ENCODE results near the gene ATG4B.

Gene ATG4B

DNA sequence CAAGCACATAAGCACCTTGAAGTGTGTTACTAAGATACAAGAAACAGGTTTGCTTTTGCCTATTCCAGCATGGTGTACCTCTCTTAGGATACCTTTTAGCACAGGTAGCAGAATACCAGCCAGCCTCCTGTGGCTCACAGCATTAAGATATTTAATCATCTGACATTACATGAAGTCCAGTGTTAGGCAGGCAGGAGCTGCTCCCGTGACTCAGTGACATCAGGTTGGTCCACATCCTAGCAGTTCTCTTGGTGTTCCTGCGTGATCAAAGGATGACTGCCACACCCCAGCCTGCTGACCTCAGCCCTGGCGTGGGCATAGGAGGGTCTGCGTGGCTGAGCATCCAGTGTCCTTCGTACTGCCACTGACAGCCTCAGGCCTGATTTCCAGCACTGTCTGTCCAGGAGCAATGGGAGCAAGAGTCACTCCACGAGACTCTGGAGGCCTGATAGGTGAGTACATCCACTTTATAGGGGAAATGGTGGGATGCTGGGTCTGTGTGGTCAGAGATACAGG lies 52.8 kb downstream of the ATG4B start:
- DNase-seq (ENCODE audit: low read depth) = no peak

DNA sequence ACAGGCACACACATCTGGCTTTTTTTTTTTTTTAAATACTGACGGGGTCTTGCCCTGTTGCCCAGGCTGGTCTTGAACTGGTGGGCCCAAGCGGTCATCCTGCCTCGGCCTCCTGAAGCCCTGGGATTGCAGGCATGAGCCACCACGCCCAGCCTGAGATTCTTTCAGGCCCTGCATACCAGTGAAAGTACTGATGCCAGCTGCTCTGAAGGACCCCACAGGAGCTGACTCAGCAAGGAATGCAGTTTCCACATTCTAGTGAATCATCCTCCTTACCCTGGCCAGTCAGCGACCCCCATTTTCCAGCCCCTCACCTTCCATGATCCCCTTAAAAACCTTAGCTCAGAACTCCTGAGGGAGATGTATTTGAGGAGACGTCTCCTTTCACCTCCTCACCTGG lies 55.0 kb downstream of the ATG4B start:
- peak; percentile 77 for DNase-seq (ENCODE audit: low read depth)

DNA sequence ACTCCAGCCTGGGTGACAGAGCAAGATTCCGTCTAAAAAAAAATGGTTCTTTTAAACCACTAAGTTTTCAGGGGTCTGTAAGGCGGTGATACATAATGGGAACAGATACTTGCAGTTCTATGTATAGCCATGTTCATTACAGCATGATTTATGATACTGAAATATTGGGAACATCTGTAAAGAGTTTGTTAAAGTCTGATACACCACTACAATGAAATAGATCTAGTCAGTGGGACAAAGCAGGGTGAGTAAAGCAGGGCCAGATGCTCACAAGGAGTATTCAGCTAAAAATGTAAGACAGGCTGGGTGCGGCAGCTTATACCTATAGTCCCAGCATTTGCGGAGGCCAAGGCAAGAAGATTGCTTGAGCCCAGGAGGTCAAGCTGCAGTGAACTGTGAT lies 58.2 kb downstream of the ATG4B start:
- no peak for DNase-seq (ENCODE audit: low read depth)

DNA sequence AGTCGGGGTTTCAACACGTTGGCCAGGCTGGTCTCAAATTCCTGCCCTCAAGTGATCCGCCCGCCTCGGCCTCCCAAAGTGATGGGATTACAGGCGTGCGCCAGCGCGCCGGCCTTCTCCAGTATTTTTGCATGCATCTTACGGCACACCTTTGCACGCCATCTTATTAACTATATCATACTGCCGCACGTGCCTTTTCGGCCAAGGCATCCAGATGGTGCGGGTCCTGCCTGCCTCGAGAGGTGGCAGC lies 63.6 kb downstream of the ATG4B start:
- no peak for DNase-seq (ENCODE audit: low read depth)

DNA sequence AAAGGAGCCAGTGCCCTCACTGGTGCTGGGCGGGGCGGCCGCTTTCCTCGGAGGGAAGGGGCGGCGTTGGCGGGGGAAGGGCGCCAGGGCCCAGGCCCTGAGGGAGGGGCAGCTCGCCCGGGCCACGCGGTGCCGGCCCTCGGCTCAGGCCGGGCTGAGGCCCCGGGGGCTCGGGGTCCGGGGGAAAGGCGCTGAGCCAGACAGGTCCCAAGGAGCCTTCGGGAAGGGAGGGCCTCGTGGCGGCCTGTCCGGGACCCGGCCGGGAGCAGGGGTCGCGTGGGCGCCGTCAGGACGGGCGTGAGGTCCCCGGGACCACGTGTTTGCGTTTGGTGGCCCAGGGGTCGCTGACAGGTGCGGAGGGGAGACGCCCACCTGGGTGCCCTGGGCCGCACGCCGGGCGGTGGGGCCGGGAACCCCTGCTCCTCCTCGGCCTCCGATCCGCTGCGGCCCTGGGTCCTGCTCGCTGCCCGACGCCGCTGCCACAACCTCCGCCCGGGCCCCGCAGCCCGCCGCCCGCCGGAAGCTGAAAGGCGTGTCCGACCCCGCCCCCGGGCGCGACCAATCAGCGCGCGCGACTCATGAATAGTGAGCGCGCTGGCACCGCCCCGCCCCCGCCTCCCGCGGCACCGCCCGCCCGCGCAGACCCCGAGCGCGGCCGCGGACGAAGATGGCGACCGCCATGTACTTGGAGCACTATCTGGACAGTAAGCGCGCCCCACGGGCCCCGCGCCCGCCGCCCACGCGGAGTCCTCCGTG lies 64.1 kb downstream of the ATG4B start, which contains the start of gene ING5:
Gene ING5, plus strand, starts transcription at position 641 of the 756 bp plus-strand sequence. Its CDS starts 27 bp downstream, at position 668.
- DNase-seq (ENCODE audit: low read depth) = peak; percentile 95

DNA sequence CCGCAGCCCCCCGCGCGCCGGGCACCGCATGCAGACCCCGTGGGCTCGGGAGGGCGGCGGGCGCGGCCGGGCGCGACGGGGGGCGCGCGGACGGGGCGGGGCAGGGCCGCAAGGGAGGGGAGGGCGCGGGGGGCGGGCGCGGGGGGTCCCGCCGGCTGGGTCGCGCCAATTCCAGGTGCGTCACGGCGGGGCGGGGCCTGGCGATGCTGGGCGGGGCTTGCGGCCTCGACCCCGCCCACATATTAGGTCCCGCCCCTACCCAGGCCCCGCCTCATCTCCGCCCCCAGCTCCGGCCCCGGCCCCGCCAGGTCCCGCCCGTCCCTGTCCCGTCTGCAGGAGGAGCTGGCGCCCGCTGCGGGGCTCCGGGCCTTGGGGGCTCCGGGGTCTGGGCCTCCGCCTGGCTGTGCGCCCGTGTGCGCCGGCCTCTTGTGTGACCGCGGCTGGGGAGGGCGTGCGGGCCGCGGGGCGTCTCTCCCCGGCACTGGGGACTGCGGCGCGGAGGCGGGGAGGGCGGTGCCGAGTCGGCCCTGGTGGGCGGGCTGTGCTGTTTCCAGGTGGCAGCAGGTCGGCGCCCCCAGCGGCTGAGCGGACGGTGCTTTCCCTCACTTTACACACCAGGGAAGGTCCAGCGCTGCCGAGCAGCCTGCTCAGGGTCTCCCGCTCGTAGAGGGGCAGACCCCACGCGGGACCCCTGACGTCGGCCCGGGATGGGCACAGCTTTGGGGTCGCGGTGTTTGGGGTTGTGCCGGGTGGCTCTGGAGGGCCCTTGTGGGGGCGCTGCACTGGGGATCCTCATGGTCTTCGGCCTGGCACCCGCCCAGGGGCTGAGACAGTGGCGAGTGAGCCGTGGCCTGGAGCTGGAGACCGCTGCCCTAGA lies 64.9 kb downstream of the ATG4B start:
- peak; percentile 85 for DNase-seq (ENCODE audit: low read depth)

DNA sequence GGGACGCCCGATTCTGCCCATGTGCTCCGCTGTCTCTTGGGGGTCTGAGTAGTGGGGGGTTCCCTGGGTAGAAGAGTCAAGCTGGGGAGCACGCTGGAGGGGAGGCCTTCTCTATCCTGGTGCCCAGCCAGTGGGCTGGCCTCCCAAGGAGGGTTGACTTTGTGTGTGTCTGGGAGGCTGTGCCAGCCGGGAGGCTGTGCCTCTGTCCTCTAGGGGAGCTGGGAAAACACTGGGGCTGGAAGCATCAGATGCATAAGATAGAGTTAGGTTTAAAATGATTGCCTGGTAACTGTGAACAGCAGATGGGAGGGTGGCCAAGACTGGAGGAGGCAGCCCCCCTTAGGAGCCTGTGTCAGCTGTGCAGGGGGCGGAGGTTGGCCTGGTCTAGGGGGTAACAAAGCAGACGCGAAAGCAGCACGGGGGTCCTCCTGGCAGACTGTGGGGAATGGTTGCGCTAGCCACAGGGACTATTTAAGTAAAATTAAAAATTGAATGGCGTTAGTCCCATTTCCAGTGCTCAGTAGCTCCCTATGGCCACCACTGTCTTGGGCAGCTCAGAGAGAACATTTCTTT lies 65.6 kb downstream of the ATG4B start:
- peak; percentile 31 for DNase-seq (ENCODE audit: low read depth)

DNA sequence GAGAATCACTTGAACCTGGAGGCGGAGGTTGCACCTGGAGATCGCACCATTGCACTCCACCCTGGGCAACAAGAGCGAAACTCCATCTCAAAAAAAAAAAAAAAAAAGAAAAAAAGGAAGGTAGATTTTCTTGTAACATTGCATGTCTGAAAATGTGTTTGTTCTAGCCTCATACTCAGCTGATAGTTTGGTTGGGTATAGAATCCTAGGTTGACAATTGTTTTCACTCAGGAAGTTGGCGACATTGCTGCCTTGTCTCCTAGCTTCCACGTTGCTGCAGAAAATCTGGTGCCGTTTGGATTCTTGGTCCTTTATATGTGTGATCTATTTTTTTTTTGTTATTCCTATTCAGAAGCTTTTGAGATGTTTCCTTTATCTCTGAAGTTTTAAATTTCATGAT lies 69.0 kb downstream of the ATG4B start:
- no peak for DNase-seq (ENCODE audit: low read depth)

DNA sequence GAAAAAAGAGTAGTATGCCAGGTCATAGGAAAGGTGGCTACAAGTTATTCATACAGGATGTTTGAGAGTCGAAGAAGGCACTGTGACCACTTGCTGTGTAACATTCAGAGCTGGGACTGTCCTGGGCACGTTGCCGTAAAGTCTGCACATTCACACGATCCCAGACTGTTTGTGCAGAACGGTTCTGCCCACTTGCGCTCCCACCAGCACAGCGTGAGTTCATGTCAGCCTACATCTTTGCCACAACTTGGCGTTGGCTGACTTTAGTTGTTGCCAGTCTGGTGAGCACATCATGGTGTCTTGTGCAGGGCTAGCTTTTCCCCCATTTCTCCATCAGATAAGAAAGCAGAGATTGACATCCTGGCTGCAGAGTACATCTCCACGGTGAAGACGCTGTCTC lies 71.4 kb downstream of the ATG4B start:
- no peak for DNase-seq (ENCODE audit: low read depth)

DNA sequence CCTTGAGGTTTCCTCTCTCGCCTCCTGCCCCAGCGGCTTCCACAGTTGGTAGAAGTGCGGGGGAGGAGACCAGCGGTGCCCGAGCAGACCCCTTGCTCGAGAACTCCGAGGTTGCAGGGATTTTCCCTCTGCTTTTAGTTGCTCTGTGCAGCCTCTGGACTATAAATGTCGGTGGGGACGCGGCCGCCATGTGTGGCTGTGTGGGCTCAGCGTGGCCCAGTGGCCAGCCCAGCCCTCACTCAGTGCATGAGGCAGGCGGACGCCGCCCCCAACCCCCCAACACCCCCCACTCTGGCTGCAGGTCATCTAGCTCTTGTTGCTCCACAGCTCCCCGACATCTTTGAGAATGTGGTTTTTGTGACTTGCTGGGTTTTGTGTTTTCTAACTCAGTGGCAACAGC lies 81.6 kb downstream of the ATG4B start:
- no peak for DNase-seq (ENCODE audit: low read depth)

DNA sequence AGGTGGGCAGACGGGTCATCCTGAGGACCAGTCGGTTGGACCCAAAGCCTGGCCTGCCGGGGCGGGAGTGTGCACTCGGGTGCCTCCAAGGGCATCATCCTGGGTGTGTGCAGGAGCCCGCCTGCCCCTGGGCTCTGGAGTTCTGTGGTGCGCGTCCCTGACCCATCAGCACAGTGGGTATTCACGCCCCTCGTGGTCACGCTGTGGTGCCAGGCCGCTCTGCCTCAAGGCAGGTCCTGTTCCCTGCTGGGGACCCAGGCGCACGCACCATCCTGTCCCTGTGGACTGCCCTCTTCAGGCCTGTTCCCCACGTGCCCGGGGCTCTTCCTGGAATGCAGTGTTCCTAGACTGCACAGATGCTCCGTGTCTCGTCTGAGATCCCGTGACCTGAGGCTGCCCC lies 82.6 kb downstream of the ATG4B start:
- DNase-seq (ENCODE audit: low read depth) = no peak

DNA sequence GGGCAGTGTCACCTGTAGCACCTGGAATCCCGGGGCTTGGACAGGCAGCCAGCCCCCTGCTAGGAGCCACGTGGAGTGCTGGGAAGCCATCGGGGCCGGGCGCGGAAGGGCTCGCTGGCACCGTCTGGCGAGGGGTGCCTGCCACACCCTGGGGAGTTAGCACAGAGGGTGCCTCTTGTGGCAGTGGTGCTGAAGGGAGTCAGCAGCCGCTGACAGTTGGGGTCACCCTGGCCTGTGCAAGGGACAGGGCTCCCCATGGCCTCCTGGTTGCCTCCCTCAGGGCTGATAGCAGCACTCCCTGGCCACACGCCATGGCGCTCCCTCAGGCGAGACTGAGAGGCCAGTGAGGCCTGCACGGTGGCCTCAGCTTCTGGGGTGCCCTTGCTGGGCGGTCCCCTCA lies 83.1 kb downstream of the ATG4B start:
- DNase-seq (ENCODE audit: low read depth) = no peak

DNA sequence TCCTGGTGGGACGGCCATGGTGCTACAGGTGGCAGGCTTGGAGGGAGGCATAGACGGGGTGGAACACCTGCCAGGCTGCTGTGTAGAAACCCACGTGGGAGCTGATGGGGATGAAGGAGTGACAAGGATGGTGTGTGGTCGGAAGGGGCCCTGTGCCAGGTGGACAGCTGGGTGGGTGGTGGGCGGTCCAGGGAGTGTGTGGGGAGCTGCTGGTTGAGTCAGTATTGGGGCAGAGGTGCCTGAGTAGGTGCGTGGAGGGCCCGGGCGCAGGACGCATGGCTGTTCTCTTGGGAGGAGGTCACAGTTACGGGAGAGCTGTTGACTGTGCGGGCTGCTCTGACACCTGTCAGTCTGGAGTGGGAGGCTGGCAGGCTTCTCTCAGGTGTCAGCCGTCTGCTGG lies 84.4 kb downstream of the ATG4B start:
- no peak for DNase-seq (ENCODE audit: low read depth)

DNA sequence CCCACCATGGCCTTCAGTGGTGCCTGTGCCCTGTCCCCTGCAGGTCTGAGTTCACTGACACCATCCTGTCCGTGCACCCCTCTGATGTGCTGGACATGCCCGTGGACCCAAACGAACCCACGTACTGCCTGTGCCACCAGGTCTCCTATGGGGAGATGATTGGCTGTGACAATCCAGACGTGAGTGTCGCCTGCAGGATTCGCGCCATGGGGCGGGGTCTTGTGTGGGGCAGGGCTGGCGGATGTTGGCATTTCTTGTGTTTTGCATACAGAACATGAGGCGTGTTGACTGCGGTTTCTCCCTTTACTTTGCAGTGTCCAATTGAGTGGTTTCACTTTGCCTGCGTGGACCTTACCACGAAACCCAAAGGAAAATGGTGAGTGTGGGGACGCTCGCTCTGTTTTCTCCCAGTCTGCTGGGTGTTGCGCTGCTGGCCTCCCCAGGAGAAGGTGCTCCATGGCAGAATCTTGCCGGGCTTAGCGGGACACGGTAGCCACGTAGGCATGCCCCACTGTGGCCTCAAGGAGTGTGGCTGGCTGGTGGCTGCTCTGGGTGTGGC lies 85.5 kb downstream of the ATG4B start:
- no peak for DNase-seq (ENCODE audit: low read depth)

Measured in ELR (cell line).